ENCODE measurements around the gene MYH6. TPM values are rescaled to one million over a fixed set of nuclear protein-coding genes. Genes with fewer than 3 reads are reported as not detected.

MYH6 gene
- total and polyA plus RNA-seq, 4 donors: 0.05 to 0.17 (median 0.06) TPM; not detected in 1

GRCh38 chr14:23411563-23412525 is 3.8 kb upstream of the MYH6 start:
- Histone ChIP-seq H3K27ac (ENCODE audit: low read depth in 1 of 2, low read length in 2 of 2) (no peak overlapping the region), H3K4me1 (ENCODE audit: control insufficient read depth in 4 of 4, insufficient read depth in 4 of 4, low read length in 3 of 4) (no peaks in the 10 kb centered on the region), H3K4me3 (ENCODE audit: low read depth in 1 of 3, low read length in 3 of 3) (no peak overlapping the region), H3K9me3 (ENCODE audit: control insufficient read depth in 4 of 4, low read length in 3 of 4) (no peaks in the 10 kb centered on the region), H3K9ac (ENCODE audit: low read depth in 1 of 2, low read length in 2 of 2) (no peak overlapping the region), H3K36me3 (ENCODE audit: control insufficient read depth in 4 of 4, insufficient read depth in 3 of 4, low read depth in 1 of 4, low read length in 3 of 4) (no peaks in the 10 kb centered on the region), H3K27me3 (ENCODE audit: control insufficient read depth in 4 of 4, insufficient read depth in 4 of 4, low read length in 3 of 4) (peaks cover 0 to 5% (median 2%) of the 10 kb centered on the region in 4 donors)
- DNase-seq (ENCODE audit: low spot score): no peak
- 80% methylated on average over 14 of the region's 14 CpGs for WGBS
- TF ChIP-seq FOXA1 (IDR thresholded peaks at IDR 0.05) (no peak), GABPA (IDR thresholded peaks at IDR 0.05 in 1 of 2, conservative IDR thresholded peaks at IDR 0.05 in 1 of 2) (no peak), RAD21 (IDR thresholded peaks at IDR 0.05) (no peak), YY1 (IDR thresholded peaks at IDR 0.05) (no peak), ATF3 (IDR thresholded peaks at IDR 0.05) (no peak), MAX (IDR thresholded peaks at IDR 0.05) (no peak), FOXA2 (IDR thresholded peaks at IDR 0.05) (no peak), NR2F2 (IDR thresholded peaks at IDR 0.05) (no peak), SP1 (IDR thresholded peaks at IDR 0.05) (no peak), HNF4G (IDR thresholded peaks at IDR 0.05) (no peak), RXRA (IDR thresholded peaks at IDR 0.05) (no peak), EGR1 (IDR thresholded peaks at IDR 0.05; ENCODE audit: low read depth in 2 of 2) (no peak), REST (IDR thresholded peaks at IDR 0.05) (no peak), HNF4A (conservative IDR thresholded peaks at IDR 0.05) (no peak), TAF1 (conservative IDR thresholded peaks at IDR 0.05) (no peak), JUND (IDR thresholded peaks at IDR 0.05) (no peak)
- TF ChIP-seq, protein P1, sequence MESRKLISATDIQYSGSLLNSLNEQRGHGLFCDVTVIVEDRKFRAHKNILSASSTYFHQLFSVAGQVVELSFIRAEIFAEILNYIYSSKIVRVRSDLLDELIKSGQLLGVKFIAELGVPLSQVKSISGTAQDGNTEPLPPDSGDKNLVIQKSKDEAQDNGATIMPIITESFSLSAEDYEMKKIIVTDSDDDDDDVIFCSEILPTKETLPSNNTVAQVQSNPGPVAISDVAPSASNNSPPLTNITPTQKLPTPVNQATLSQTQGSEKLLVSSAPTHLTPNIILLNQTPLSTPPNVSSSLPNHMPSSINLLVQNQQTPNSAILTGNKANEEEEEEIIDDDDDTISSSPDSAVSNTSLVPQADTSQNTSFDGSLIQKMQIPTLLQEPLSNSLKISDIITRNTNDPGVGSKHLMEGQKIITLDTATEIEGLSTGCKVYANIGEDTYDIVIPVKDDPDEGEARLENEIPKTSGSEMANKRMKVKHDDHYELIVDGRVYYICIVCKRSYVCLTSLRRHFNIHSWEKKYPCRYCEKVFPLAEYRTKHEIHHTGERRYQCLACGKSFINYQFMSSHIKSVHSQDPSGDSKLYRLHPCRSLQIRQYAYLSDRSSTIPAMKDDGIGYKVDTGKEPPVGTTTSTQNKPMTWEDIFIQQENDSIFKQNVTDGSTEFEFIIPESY (IDR thresholded peaks at IDR 0.05): no peak
- TF ChIP-seq, protein P2, sequence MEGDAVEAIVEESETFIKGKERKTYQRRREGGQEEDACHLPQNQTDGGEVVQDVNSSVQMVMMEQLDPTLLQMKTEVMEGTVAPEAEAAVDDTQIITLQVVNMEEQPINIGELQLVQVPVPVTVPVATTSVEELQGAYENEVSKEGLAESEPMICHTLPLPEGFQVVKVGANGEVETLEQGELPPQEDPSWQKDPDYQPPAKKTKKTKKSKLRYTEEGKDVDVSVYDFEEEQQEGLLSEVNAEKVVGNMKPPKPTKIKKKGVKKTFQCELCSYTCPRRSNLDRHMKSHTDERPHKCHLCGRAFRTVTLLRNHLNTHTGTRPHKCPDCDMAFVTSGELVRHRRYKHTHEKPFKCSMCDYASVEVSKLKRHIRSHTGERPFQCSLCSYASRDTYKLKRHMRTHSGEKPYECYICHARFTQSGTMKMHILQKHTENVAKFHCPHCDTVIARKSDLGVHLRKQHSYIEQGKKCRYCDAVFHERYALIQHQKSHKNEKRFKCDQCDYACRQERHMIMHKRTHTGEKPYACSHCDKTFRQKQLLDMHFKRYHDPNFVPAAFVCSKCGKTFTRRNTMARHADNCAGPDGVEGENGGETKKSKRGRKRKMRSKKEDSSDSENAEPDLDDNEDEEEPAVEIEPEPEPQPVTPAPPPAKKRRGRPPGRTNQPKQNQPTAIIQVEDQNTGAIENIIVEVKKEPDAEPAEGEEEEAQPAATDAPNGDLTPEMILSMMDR (IDR thresholded peaks at IDR 0.05; ENCODE audit: low read depth, low read length, missing input control): no peak

Data from liver (tissue), 9 donors.